ENCODE measurements around the gene CFAP46.
"Not testable (repeated sequence)": the region's sequence is repeated elsewhere in the genome, so short reads cannot be mapped to it uniquely, and the experiment has no call there.

CFAP46 gene

DNA sequence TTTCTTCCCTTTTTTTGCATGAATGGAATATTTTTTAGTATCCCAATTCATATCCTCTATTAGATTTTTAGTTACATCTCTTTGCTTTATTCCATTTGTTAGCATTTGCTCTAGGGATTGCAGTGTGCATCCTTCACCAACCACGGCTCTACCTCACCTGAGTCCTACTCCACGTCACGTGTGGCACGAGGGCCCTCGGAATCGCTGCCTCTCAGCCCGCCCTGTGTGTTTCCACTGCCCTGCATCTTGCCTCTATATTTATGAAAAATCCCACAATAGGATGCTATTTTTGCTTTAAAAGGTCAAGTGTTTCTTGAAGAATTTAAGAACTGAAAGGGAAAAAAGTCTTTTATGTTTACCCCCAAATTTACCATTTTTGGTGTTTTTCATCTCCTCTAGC, 41.0 kb downstream of the CFAP46 start:
- no peak for DNase-seq

DNA sequence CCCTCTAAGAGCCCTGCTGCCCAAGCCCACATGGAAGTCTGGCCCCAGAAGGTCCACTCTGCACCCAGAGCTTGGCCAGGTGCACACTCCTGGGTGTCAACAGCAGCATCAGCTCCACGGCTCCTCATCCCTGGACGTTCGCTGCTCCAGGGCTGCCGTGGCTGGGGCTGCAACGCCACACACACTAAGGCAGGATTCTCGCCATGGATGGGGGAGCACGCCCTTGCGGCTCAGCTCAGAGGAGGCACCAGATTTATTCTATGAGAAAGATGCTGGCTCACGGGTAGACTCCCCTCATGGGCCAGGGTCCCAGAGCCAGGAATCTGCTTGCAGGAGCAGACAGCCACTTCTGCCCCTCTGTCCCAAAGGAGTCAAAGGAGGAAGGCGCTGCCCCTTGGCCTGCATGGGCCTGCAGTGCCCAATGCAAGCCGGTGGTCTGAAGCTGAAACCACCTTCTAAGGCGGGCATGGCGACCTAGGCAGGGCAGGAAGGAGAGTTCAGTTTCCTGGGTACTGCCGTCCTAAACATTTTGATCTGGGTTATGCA, 42.1 kb downstream of the CFAP46 start:
- DNase-seq, result no peak

DNA sequence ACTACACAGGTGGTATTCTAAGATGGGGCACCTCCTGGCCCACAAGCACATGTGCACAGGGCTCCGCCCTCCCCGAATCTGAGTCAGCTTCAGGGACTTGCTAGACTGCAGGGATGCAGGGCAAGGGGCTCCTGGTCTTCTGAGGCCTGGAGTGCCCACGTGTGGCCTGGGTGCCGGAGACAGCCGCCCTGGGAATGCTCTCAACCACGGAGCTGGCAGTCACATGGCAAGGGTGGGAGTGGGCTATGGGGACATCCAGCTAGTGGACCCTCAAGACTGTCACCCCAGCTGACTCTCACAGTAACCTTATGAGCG, 42.7 kb downstream of the CFAP46 start:
- DNase-seq, result no peak

DNA sequence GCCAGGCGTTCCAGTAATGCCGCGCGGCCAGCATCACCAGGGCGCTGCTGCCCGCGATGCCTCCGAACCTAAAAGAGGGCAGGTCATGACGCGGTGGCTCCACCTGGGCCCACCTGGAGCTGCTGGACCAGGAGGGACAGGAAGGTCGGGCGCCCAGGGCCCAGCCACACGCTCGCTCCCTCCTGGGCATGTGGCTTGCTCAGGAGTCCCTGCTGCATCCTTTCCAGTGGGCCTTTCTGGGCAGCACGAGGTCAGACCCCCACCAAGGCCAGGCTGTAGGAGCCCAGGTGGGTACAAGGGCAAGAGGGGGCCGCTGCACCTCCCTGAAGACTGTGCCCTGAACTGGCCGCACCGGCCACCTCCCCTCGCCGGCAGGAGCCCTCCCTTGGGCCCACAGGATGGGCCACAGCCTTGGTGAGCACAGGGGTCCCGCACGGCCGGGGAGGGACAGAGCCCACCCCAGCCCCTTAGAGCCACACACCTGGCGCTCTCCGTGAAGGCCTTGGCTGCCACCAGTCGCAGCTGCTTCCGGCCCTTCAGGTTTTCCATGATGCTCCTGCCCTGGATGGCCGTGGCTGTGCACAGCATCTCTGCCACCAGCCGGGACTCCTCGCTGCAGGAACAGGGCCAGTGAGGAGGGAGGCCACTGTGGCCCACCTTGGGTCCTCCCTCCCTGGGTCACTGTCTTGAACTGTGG, 43.2 kb downstream of the CFAP46 start:
- no peak for DNase-seq

DNA sequence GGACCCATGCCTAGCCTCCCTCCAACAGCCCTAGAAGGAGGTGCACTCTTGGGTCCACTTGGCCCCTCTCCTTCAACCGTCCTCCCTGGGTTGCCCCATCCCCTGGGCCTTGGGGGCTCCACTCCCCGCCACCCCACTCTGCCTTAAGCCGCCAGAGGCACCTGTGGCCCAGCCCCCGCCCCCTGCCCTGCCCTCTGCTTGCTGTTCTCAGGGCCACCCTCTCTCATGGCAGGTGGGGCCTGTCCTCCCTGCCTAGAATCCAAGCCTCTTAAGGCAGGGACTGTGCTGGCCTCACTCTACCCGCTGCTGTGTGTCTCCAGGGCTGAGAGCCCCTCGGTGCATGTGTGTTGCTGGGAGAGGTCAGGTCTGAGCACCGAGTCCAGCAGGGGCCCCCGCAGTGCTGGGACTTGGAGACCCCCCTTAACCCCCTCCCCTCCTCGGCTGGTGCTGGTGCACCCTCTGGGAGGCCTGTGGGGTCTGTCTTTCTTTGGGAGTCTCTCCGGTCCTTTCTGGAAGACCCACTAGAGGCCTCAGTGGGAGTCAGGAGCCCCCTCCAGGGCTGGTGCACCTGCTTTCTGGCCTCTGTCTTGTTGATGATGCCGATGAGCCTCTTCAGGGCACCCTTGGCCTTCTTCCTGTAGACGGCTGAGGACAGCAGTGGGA, 43.8 kb downstream of the CFAP46 start:
- no peak for DNase-seq

DNA sequence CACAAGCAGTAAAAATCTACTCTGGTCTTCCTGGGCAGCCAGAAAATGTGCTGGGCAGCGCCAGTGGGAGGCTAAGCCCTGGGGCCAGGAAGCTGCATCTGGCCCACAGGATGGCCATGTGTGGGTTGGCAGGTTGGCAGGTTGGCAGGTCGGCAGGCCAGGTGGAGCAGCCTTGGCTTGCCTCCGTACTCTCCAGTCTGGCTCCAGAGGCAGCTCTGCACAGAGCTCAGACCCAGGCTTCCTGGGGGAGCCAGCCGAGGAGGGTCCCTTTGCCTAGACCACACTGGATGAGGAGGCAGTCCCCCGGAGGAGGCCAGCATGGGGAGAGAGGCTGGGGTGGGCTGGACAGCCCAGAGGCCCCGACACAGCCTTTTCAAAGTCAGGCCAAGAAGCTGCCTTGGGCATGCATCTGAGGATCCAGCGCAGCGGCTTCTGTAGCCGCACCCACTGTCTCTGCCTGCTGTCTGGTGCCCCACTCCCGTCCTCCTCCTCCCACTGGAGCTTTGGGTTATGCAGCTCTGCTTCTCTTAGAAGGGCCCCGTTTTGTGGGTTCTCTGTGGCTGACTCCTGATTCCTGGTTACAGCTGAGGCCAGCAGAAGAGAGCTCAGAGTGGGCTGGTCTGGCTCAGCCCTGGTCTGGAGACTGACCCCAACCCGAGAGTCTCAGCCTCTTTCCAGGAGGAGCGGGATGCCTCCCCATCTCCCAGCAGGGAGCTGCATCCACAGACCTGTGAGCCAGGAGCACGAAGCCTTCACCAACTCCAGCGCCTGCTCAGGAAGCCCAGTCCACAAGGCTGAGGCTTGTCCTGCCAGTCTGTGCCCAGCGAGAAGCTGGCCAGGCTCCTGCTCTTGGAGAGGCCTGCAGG, 44.6 kb downstream of the CFAP46 start:
- DNase-seq, result no peak

DNA sequence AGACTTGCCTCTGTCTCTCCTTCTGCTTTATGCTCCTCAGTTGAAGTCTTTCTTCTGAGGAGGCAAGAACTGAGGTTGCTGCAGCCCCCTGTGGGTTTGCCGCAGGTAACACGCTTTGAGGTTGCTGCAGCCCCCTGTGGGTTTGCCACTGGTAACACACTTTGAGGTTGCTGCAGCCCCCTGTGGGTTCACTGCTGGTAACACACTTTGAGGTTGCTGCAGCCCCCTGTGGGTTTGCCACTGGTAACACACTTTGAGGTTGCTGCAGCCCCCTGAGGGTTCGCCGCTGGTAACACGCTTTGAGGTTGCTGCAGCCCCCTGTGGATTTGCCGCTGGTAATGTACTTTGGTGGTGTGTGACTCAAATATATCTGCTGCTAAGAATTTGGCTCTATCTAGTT, 48.6 kb downstream of the CFAP46 start:
- not testable (repeated sequence) for DNase-seq

DNA sequence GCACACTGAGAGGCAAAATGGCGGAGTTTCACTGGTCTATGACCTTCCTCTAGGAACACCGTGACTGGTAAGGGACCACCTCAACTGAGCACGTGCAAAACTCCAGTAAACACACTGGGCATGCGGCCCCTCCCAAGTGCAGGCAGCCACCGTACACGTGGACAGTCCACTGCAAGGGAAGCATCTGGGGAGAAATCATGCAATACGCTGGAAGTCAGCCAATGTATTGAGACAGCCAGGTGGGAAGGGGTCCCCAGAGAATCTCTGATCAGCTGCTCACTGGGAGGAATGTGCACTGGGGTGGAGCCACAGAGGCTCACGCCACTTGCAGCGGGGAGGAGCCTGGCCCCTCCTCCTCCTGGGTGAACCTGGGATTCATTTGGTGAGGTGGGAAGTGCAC, 49.3 kb downstream of the CFAP46 start:
- DNase-seq, result no peak

DNA sequence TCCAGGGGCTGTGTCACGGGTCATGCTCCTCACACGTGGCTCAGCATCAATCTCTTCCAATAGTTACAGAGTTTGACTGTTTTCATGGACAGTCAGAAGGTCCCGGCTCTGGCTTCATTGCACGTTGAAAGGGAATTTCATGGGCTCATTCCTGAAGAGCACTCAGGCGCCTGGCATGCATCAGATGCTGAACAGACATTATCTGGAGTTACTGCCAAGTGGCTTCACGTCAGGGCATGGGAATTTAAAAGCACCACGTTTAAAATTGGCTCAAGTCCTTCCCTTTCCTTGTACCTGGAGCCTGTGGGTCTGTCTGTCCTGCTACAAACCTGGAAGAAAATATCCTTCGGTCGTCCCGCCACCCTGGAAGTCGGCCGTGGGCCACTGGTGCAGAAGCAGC, 50.4 kb downstream of the CFAP46 start:
- DNase-seq, result no peak

DNA sequence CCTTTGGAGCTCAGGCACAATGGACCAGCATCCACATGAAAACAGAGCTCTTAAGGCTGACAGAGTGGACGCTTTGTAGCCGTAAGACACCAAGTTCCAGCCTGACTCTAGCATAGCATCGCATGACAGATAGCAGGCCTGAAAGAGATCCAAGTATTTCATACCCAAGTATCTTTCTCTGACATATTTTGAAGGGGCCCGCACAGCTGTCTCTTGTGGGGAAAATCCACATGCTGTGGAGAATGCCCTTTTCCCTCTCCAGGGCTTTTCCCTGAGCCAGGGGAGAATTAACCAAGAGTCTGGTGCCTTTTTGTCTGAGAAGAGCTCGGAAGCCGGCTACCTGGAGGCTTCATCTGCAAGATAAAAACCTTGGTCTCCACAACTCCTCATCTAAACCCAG, 51.0 kb downstream of the CFAP46 start:
- DNase-seq, result no peak

DNA sequence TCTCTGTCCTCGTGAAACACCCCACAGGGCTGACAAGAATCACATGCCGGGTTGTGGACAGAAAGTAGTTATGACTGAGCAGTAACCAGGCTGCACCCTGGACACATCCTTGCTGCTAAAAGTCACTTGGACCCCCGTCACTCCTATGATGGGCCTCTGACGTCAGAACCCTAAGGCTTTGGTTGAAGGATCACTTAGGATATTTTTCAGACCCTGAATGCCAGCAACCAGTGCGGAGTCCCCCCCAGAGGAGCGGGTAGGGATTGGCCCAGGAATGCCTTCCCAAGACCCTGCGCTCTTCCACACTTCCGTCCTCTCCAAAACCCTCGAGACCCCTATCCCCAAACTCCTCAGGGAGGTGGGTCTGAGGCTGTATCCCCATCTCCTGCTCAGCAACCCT, 52.1 kb downstream of the CFAP46 start:
- no peak for DNase-seq

DNA sequence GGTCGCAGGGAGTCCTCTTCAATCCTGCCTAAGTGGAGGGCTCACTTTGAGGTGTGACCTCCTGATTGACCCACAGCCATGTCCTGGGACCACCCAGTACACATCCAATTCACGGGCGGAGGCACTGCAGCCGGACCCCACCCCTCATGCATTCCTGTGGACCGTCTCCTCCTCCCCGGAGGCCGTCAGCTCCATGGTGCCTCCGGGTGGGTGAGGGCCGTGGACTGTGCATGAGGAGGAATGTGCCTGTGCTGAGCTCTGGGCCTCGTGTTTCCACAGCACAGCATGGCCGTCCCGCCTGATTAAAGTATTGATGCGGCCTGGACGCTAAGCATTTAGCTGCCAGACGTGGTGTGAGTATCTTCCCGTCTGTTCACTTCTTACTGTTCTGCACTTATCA, 52.8 kb downstream of the CFAP46 start:
- DNase-seq, result no peak

DNA sequence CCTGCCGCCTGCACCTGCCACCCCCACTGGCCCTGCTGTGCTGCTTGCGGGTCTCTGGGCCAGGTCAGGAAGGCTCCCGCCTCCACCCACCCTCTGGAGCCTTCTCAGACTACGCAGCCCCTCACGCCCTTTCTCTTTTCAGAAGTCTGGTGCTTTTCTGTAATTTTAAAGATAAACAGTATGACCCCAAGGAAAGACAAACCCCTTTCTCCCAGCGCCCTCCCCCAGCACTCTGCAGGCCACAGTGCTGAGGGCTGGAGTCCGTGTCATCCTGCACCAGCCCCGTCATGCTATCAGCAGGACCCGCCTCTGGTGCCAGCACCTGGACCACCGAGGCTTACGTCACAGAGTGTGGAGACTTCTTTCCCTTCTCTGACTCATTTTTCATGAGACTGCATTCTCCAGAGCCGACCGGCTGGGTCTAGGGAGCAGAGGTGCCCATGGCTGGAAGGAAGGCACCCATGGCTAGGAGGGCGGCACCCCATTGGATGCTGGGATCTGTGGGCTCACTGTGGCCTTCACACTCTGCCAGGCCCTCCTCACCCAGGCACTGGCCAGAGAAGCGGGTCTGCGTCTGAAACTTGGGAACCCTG, 53.4 kb downstream of the CFAP46 start:
- no peak for DNase-seq

DNA sequence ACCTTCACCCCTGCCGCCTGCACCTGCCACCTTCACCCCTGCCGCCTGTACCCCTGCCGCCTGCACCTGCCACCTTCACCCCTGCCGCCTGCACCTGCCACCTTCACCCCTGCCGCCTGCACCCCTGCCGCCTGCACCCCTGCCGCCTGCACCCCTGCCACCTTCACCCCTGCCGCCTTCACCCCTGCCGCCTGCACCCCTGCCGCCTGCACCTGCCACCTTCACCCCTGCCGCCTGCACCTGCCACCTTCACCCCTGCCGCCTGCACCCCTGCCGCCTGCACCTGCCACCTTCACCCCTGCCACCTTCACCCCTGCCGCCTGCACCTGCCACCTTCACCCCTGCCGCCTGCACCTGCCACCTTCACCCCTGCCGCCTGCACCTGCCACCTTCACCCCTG, 53.9 kb downstream of the CFAP46 start:
- not testable (repeated sequence) for DNase-seq

DNA sequence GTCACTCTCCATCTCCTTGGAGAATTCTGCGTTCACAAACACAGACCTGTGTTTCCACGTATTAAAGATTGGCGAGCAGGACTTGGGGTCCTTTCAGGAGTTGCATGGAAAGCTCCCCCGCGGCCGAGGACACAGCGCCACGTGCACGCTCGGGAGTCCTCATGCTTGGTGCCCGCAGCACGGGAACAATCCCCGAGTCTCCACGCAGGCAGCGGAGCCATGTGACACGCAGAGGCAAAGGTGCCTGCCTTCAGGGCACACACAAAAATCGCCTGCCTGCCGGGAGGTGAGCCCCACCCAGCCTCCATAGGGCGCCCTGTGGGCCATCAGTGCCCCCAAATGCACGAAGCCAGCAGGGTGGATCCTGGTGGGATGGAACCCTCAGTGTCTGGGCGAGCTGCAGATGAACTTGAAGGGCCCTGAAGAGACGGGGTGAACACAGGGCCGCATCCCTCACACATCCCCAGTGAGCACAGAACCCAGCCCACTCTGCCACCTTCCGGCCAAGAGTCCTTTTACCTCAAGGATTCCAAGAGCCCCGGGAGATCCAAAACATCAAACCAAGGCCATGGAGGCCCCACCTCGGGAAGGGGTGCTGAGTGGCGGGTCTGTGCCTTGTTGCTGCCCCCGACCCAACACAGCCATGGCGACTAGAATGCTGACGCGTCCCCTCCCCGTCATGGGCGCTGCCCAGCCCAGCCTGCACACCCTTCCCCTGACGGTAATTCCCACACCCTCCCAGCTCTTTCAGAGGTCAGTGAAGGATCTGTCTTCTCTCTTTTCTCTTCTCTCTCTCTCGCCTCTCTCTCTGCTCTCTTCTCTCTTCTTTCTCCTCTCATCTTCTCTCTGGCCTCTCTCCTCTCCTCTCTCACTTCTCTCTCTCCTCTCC, 55.9 kb downstream of the CFAP46 start:
- no peak for DNase-seq

DNA sequence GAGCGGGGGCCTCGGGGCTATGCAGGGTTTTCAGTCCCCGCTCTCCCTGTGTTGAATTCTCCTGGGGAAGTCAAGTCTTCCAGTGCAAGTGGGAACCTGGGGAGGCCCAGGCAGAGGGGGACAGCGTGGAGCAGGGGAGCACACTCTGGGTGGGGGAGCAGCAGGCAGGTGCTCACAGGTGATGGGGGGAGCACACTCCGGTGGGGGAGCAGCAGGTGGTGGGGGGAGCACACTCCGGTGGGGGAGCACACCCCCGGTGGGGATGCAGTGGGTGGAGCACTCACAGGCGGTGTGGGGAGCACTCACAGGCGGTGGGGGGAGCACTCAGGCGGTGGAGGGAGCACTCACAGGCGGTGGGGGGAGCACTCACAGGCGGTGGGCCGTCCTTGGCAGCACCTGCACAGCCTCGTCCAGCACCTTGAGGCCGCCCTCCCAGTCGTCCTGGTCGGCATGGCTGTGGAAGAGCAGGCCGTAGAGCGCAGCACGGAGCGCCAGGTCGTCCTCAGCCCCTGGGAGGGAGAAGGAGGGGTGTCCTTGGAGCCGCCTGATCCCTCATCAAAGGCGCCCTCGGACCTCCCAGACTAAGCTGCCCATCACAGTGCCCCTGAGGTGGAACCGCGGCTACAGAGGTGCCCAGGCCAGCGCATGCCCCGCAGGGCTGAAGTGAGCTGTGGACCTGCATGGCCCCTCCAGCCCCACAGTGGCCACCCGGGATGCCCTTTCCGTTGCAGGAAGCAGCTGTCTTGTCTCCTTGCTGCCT, 56.7 kb downstream of the CFAP46 start:
- no peak for DNase-seq

DNA sequence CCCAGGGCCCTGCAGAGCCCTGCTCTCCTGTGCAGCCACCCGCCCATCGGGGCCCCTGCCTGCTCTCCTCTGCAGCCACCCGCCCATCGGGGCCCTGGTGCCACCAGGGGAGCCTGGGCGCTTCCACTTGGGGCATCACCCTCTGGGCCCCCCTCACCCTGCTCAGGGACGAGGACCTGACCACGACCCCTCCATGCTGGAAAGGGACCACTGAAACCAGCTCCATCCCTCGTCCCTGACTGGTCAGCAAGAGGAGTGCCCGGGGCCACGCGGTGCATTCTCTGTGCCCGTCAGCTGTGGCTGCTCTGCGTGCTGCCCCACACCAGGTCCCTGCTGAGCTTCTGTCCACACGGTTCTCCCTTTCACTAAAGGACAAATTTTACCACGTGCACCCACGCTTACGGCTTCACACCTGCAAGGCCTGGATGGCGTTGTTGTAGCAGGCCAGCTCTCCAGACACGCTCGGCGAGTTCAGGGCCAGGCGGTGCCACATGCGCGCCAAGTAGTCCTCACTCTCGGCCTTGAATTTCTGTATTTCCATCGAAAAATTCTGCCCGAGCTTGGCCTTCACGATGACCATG, 57.6 kb downstream of the CFAP46 start:
- DNase-seq, result no peak

DNA sequence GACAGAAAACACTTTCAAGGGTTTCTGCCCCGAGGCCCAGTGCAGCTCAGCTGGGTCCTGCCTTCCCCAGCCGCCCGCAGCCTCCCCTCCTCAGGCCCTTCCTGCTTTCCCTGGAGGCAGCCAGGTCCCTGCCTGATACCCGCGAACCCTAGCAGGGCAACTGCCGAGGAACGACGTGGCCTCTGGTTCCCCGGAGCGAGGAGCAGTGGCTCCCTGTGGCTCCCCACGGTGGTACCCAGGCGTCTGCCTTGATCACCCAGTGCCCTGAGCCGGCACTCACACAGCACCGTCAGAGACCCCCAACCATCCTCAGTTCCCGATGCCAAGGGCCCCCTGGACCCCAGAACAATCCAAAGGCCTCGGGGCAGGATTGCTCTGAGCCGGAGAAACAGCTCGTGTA, 58.3 kb downstream of the CFAP46 start:
- DNase-seq, result no peak

DNA sequence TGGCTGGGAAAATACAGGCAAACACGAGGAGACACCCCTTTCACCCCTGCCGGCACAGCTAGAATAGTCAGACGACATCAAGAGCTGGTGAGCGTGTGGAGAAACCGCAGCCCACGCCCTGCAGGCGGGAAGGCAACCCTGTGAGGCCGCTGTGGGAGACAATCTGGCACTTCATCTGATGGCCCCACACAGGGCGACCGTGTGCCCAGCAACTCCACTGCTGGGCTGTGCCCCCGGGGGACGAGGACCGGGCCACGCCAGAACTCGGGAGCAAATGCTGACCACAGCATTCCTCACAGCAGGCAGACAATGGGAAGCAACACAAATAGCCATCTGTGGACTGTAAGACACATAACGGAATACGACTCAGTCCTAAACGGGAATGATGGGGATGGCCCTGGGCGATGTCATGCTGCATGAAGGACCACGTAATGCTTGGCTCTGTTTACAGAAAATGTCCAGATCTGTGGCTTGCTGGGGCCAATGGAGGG, 58.9 kb downstream of the CFAP46 start:
- no peak for DNase-seq

All from anterior cingulate cortex (tissue), 58 donors.